Muscle layer of duodenum (tissue), 2 donors: ENCODE results near the gene ALKBH8.
A peak's percentile ranks its signal among the peaks of the same experiment; 100 is the strongest.
"Not testable (repeated sequence)": the region's sequence is repeated elsewhere in the genome, so short reads cannot be mapped to it uniquely, and the experiment has no call there.

Experiments
- H3K27ac ChIP-seq: one replicate; pipeline ENCODE4 v1.7.0; 2013; ENCODE audit warnings: mild to moderate bottlenecking, low read length
- H3K27me3 ChIP-seq: one replicate; pipeline ENCODE4 v1.7.0; 2013; ENCODE audit warnings: low read depth, mild to moderate bottlenecking, control low read depth, low read length
- H3K36me3 ChIP-seq, 2 donors: one replicate each; pipeline ENCODE4 v1.7.0; 2013; ENCODE audit warnings: low read length in 2 of 2, control low read depth in 1 of 2, mild to moderate bottlenecking in 1 of 2; ENCODE audit not compliant: insufficient read depth in 2 of 2, control insufficient read depth in 1 of 2
- H3K4me1 ChIP-seq, 2 donors: one replicate each; pipeline ENCODE4 v1.7.0; 2013; ENCODE audit warnings: low read length in 2 of 2, mild to moderate bottlenecking in 2 of 2, control low read depth in 1 of 2, moderate library complexity in 1 of 2; ENCODE audit not compliant: insufficient read depth in 2 of 2, control insufficient read depth in 1 of 2
- H3K4me3 ChIP-seq, 2 donors: one replicate each; pipeline ENCODE4 v1.7.0; 2013; ENCODE audit warnings: low read length in 2 of 2, low read depth in 1 of 2, mild to moderate bottlenecking in 1 of 2
- H3K9me3 ChIP-seq, 2 donors: one replicate each; pipeline ENCODE4 v1.7.0; 2013; ENCODE audit warnings: low read length in 2 of 2, control low read depth in 1 of 2, mild to moderate bottlenecking in 1 of 2; ENCODE audit not compliant: control insufficient read depth in 1 of 2
- donor health status: healthy.

Gene ALKBH8

GRCh38 chr11:107592813-107593212, 27.3 kb upstream of the ALKBH8 start:
- Histone ChIP-seq H3K9me3 (no peaks in the 10 kb centered on the region), H3K4me3 (no peak overlapping the region), H3K27ac (no peak overlapping the region), H3K36me3 (no peaks in the 10 kb centered on the region), H3K27me3 (peaks cover 38% of the 10 kb centered on the region), H3K4me1 (peaks cover 6 to 13% of the 10 kb centered on the region in 2 donors)

- Histone ChIP-seq H3K9me3 (no peaks in the 10 kb centered on the region), H3K27ac (no peak overlapping the region), H3K4me3 (peak overlapping the region; percentile 61 to 90), H3K27me3 (peaks cover 38% of the 10 kb centered on the region), H3K4me1 (peaks cover 6 to 13% of the 10 kb centered on the region in 2 donors), H3K36me3 (no peaks in the 10 kb centered on the region)
Measured at GRCh38 chr11:107592231-107592590, 26.7 kb upstream of the ALKBH8 start.

- peaks cover 38% of the 10 kb centered on the region for H3K27me3 ChIP-seq
- no peak overlapping the region for H3K27ac ChIP-seq
- peaks cover 6 to 13% of the 10 kb centered on the region in 2 donors for H3K4me1 ChIP-seq
- H3K36me3 ChIP-seq = no peaks in the 10 kb centered on the region
- H3K9me3 ChIP-seq = no peaks in the 10 kb centered on the region
- peak overlapping the region; percentile 61 to 90 for H3K4me3 ChIP-seq
Measured at GRCh38 chr11:107591378-107592230, 26.1 kb upstream of the ALKBH8 start.

GRCh38 chr11:107590460-107591377, 25.2 kb upstream of the ALKBH8 start, which contains the start of gene ELMOD1:
TSS of gene ELMOD1 (plus strand) at chr11:107591147. CDS start at chr11:107618190, 27,043 bp downstream.
- peak within 1 kb of the TSS; percentile 61 to 90 for H3K4me3 ChIP-seq
- H3K36me3 ChIP-seq = no peaks in the 10 kb centered on the region
- peaks cover 38% of the 10 kb centered on the region for H3K27me3 ChIP-seq
- no peak within 1 kb of the TSS for H3K27ac ChIP-seq
- peaks cover 6 to 13% of the 10 kb centered on the region in 2 donors for H3K4me1 ChIP-seq
- H3K9me3 ChIP-seq = no peaks in the 10 kb centered on the region

- no peaks in the 10 kb centered on the region for H3K9me3 ChIP-seq
Measured at GRCh38 chr11:107587306-107587979, 21.9 kb upstream of the ALKBH8 start.

GRCh38 chr11:107583629-107584195, 18.2 kb upstream of the ALKBH8 start:
- no peaks in the 10 kb centered on the region for H3K4me1 ChIP-seq
- no peak overlapping the region for H3K27ac ChIP-seq
- no peak overlapping the region for H3K4me3 ChIP-seq
- H3K36me3 ChIP-seq = no peaks in the 10 kb centered on the region
- no peaks in the 10 kb centered on the region for H3K9me3 ChIP-seq
- H3K27me3 ChIP-seq = peaks cover 6% of the 10 kb centered on the region

More at GRCh38 chr11:107587306-107587979, 21.9 kb upstream of the ALKBH8 start:
- Histone ChIP-seq H3K4me1 (peaks cover 6 to 13% of the 10 kb centered on the region in 2 donors), H3K36me3 (no peaks in the 10 kb centered on the region), H3K4me3 (no peak overlapping the region), H3K27me3 (peaks cover 22% of the 10 kb centered on the region), H3K27ac (no peak overlapping the region)

- Histone ChIP-seq H3K9me3 (no peaks in the 10 kb centered on the region), H3K27me3 (no peaks in the 10 kb centered on the region), H3K4me3 (no peak overlapping the region), H3K4me1 (no peaks in the 10 kb centered on the region), H3K36me3 (no peaks in the 10 kb centered on the region), H3K27ac (no peak overlapping the region)
Measured at GRCh38 chr11:107581147-107581546, 15.6 kb upstream of the ALKBH8 start.

GRCh38 chr11:107579169-107579568, 13.6 kb upstream of the ALKBH8 start:
- not testable (repeated sequence) for H3K27me3 ChIP-seq, H3K36me3 ChIP-seq, H3K4me3 ChIP-seq, H3K27ac ChIP-seq, H3K4me1 ChIP-seq, H3K9me3 ChIP-seq

GRCh38 chr11:107577346-107577711, 11.8 kb upstream of the ALKBH8 start:
- H3K36me3 ChIP-seq = no peaks in the 10 kb centered on the region
- no peaks in the 10 kb centered on the region for H3K9me3 ChIP-seq
- no peak overlapping the region for H3K27ac ChIP-seq
- H3K4me1 ChIP-seq = no peaks in the 10 kb centered on the region
- no peaks in the 10 kb centered on the region for H3K27me3 ChIP-seq
- no peak overlapping the region for H3K4me3 ChIP-seq

GRCh38 chr11:107576497-107577345, 11.2 kb upstream of the ALKBH8 start:
- not testable (repeated sequence) for H3K27ac ChIP-seq, H3K4me1 ChIP-seq, H3K27me3 ChIP-seq, H3K4me3 ChIP-seq, H3K9me3 ChIP-seq, H3K36me3 ChIP-seq
